K562 (cell line): Measurements from ENCODE around the gene OR8H1. TPM values are rescaled to one million over a fixed set of nuclear protein-coding genes. Genes with fewer than 3 reads are reported as not detected.

Experiments used
- ASH1L ChIP-seq: fragments of 450-650 bp; IDR thresholded peaks from 2 replicates; pipeline ENCODE4 v1.6.1; 2018; ENCODE audit warnings: borderline replicate concordance, mild to moderate bottlenecking, low read depth; ENCODE audit not compliant: partially characterized antibody
- CHD7 ChIP-seq: fragments of 200-600 bp; sonication (generic); IDR thresholded peaks from one replicate; pipeline ENCODE4 v1.6.1; 2012; ENCODE audit warnings: mild to moderate bottlenecking, low read depth, low read length, inconsistent platforms
- DLX4 ChIP-seq: fragments of 250-450 bp; sonication (Bioruptor Pico); IDR thresholded peaks from 2 replicates; pipeline ENCODE4 v1.6.1; 2021; ENCODE audit warnings: mild to moderate bottlenecking
- ERF ChIP-seq: fragments of 450-650 bp; formaldehyde crosslinking; IDR thresholded peaks from 2 replicates; pipeline ENCODE4 v1.4.0; 2020; ENCODE audit warnings: mild to moderate bottlenecking, mixed read lengths
- PHF21A ChIP-seq: fragments of 450-650 bp; IDR thresholded peaks from 2 replicates; pipeline ENCODE4 v1.6.1; 2017; ENCODE audit warnings: low read depth, borderline replicate concordance
- RAD51 ChIP-seq: fragments of 450-650 bp; IDR thresholded peaks from 2 replicates; pipeline ENCODE4 v1.7.1; 2016; ENCODE audit warnings: low read depth, mild to moderate bottlenecking, borderline replicate concordance
- TEAD2 ChIP-seq: fragments of 450-650 bp; IDR thresholded peaks from 2 replicates; pipeline ENCODE4 v1.6.1; 2016; ENCODE audit warnings: missing genetic modification characterization, control low read depth, missing compliant biosample characterization
- TFE3 ChIP-seq: fragments of 450-650 bp; formaldehyde crosslinking; IDR thresholded peaks from 2 replicates; pipeline ENCODE4 v1.4.0; 2020; ENCODE audit warnings: mild to moderate bottlenecking, mixed read lengths
- ZBTB8A ChIP-seq: fragments of 450-650 bp; IDR thresholded peaks from 2 replicates; pipeline ENCODE4 v1.6.1; 2018; ENCODE audit warnings: mild to moderate bottlenecking, moderate library complexity; ENCODE audit not compliant: partially characterized antibody
- ZNF584 ChIP-seq: fragments of 200-800 bp; sonication (Bioruptor generic); IDR thresholded peaks from 2 replicates; pipeline ENCODE4 v1.6.1; 2016; ENCODE audit warnings: low read depth, mild to moderate bottlenecking, missing genetic modification characterization, missing compliant biosample characterization
- ZNF76 ChIP-seq: fragments of 250-450 bp; sonication (Bioruptor Pico); IDR thresholded peaks from 2 replicates; pipeline ENCODE4 v1.4.0; 2020; ENCODE audit warnings: mild to moderate bottlenecking, moderate library complexity, borderline replicate concordance
- polyA plus RNA-seq, 8 experiments: library from polyadenylated mRNA; depleted of rRNA in 4 of 8; stranded (reverse) in 5 of 8; unstranded in 3 of 8; fragments of >200 nt; fragmentation: Nextera tagmentation in 2 of 8; fragmentation: Illumina TruSeq in 1 of 8; extraction: Ambion mirVana in 2 of 8; extraction: Trizol in 1 of 8; gene quantifications; 2 replicates each; pipeline versions ENCODE4 v1.2.1 to v1.2.3, GENCODE V29; 2011 to 2014; ENCODE audit warnings: inconsistent platforms in 1 of 8, missing spikeins in 1 of 8
- total RNA-seq, 7 experiments: library from RNA; depleted of rRNA in 6 of 7; stranded (reverse); fragments of >200 nt in 6 of 7; fragmentation: Illumina TruSeq in 2 of 7; extraction: Trizol in 2 of 7; gene quantifications; 2 replicates each; pipeline versions ENCODE4 v1.2.1 to v1.2.3, GENCODE V29; 2011 to 2021; ENCODE audit warnings: low replicate concordance in 1 of 7

Gene OR8H1
- total and polyA plus RNA-seq, 9 of the 15 experiments (the other 6 are each of a cell fraction or from before 2014, with no cell fraction given), result not detected

- TF ChIP-seq CHD7 (no peak), ZNF76 (CRISPR knock-in tag) (no peak), ZBTB8A (no peak), ERF (no peak), DLX4 (no peak), TEAD2 (no peak), ZNF584 (CRISPR knock-in tag) (no peak), ASH1L (no peak), RAD51 (no peak), PHF21A (no peak), TFE3 (no peak)
Measured at GRCh38 chr11:56292154-56292553, at the start of gene OR8H1 (continued).
